ENCODE measurements around the gene XXYLT1. TPM values are rescaled to one million over a fixed set of nuclear protein-coding genes. Genes with fewer than 3 reads are reported as not detected.

Gene XXYLT1
- total and polyA plus RNA-seq, 9 of the 15 experiments (the other 6 are each of a cell fraction or from before 2014, with no cell fraction given): 1.9 to 18.9 (median 15.0) TPM

DNA sequence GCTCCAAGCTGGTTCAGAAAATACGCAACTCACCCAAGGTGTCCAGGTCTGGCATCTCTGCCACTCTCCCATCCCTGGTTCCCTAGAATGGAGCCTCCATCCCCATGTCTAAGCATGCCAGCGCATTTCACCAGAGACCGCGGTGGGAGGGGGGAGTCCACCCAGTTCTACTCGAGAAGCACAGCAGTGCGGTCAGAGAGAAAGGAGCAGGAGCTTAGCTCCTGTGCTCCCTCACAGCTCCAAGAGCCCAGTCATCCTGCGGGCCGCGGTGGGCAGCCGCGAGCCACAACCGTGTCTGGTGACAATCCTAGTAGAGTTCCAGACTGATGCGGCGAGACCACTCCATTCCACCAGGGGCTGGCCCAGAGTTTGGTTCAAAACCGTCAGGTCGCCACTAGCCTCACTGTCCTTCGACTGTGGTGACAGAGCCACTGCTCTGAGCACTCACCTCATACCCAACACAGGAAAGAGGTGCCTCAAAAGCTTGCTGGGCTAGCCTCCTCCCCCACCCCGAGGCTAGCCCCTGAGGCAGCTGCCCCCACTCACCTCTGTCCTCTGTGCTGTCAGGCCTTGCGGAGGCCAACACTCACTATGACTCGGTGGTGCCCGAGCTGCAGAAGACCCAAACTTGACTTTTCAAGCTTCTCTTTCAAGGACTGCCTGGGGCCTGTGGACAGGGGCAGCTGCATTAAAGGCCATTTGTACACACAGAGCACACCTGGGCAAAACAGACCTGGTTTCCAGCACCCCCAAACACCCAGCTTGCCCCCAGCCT, 185.4 kb downstream of the XXYLT1 start (continued):
- TF ChIP-seq, protein P1, sequence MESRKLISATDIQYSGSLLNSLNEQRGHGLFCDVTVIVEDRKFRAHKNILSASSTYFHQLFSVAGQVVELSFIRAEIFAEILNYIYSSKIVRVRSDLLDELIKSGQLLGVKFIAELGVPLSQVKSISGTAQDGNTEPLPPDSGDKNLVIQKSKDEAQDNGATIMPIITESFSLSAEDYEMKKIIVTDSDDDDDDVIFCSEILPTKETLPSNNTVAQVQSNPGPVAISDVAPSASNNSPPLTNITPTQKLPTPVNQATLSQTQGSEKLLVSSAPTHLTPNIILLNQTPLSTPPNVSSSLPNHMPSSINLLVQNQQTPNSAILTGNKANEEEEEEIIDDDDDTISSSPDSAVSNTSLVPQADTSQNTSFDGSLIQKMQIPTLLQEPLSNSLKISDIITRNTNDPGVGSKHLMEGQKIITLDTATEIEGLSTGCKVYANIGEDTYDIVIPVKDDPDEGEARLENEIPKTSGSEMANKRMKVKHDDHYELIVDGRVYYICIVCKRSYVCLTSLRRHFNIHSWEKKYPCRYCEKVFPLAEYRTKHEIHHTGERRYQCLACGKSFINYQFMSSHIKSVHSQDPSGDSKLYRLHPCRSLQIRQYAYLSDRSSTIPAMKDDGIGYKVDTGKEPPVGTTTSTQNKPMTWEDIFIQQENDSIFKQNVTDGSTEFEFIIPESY (CRISPR knock-in tag; IDR thresholded peaks at IDR 0.05): peak; percentile 58; the same call in 1 of the 2 replicates
- TF ChIP-seq ZNF23 (CRISPR knock-in tag; IDR thresholded peaks at IDR 0.05): no peak
- TF ChIP-seq ZNF584 (CRISPR knock-in tag; IDR thresholded peaks at IDR 0.05; ENCODE audit: low read depth): no peak

DNA sequence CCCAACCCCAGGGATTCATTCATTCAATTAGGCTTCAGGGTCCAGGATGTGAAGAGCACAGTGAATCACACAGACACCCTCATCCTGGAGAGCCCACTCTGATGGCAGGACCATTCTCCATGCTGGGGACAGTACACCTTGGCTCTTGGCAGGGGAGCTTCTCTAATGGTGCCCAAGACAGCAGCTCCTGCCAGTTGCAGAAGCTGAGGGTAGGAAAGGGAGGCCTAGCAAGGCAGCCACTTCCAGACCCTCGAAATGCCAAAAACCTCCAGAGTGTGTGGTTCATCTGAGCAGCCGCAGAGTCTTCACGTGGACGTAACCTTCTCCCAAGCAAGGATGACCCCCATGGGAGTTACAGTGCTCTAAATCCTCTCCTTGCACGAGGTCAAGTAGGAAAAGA, 186.2 kb downstream of the XXYLT1 start:
- Histone ChIP-seq H3K9ac (ENCODE audit: insufficient read depth in 1 of 2, low read depth in 2 of 2, low read length in 2 of 2) (no peak overlapping the region), H4K20me1 (replicated peaks; ENCODE audit: control insufficient read depth, insufficient read depth, low read length) (no peaks in the 10 kb centered on the region), H2AFZ (ENCODE audit: low read depth, low read length) (no peak overlapping the region), H3K4me3 (no peak overlapping the region), H3K4me2 (ENCODE audit: insufficient read depth, low read length) (no peak overlapping the region), H3K79me2 (ENCODE audit: control insufficient read depth, insufficient read depth, low read length) (no peaks in the 10 kb centered on the region), H3K27ac (ENCODE audit: extremely low read depth, low read depth, low read length) (no peak overlapping the region), H3K9me1 (ENCODE audit: control insufficient read depth, insufficient read depth, low read length) (no peaks in the 10 kb centered on the region), H3K36me3 (ENCODE audit: control insufficient read depth, insufficient read depth, low read length) (no peaks in the 10 kb centered on the region), H3K9me3 (replicated peaks; ENCODE audit: control insufficient read depth, insufficient read depth, low read depth, low read length) (no peaks in the 10 kb centered on the region), H3K4me1 (replicated peaks in 1 of 2; ENCODE audit: control insufficient read depth in 2 of 2, insufficient read depth in 2 of 2, low read length in 2 of 2) (peaks cover 0 to 41% of the 10 kb centered on the region in 2 experiments; a peak in 4 of 5 replicates), H3K27me3 (ENCODE audit: control insufficient read depth in 2 of 2, insufficient read depth in 2 of 2, low read length in 2 of 2) (no peaks in the 10 kb centered on the region)
- intact Hi-C loops (cut with micrococcal nuclease) (no loop called here), in situ Hi-C loops (cut with MboI) (no loop called here)
- 57% methylated on average over 5 of the region's 5 CpGs for WGBS (ENCODE audit: insufficient coverage, low coverage, missing lambda C conversion rate)
- ATAC-seq: no peak
- TF ChIP-seq, protein P2, sequence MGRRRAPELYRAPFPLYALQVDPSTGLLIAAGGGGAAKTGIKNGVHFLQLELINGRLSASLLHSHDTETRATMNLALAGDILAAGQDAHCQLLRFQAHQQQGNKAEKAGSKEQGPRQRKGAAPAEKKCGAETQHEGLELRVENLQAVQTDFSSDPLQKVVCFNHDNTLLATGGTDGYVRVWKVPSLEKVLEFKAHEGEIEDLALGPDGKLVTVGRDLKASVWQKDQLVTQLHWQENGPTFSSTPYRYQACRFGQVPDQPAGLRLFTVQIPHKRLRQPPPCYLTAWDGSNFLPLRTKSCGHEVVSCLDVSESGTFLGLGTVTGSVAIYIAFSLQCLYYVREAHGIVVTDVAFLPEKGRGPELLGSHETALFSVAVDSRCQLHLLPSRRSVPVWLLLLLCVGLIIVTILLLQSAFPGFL (CRISPR knock-in tag; IDR thresholded peaks at IDR 0.05): no peak
- TF ChIP-seq ILF3 (IDR thresholded peaks at IDR 0.05; ENCODE audit: borderline replicate concordance) (no peak), SUPT5H (IDR thresholded peaks at IDR 0.05) (no peak), ARNT (IDR thresholded peaks at IDR 0.05) (no peak), POLR2AphosphoS5 (IDR thresholded peaks at IDR 0.05; ENCODE audit: control insufficient read depth, insufficient read depth, low read depth, low read length) (no peak), ILK (tag; IDR thresholded peaks at IDR 0.05; ENCODE audit: borderline replicate concordance, low read depth) (no peak), ZNF184 (CRISPR knock-in tag; IDR thresholded peaks at IDR 0.05) (no peak), CTBP1 (IDR thresholded peaks at IDR 0.05; ENCODE audit: borderline replicate concordance) (no peak), ETV6 (IDR thresholded peaks at IDR 0.05; ENCODE audit: borderline replicate concordance in 1 of 2, low read depth in 2 of 2, low read length in 1 of 2) (no peak), ETV6 (CRISPR knock-in tag; IDR thresholded peaks at IDR 0.05; ENCODE audit: borderline replicate concordance) (no peak)
- FAIRE-seq: no peak
- ChIA-PET POLR2A (no interaction called here), CTCF (ENCODE audit: low intra/inter-chr PET ratio) (no interaction called here)
- no TSS peak for BruUV-seq (replicated peaks)
- DNase-seq (ENCODE audit: extremely low read depth in 1 of 4, low spot score in 3 of 4): no peak

Data from K562 (cell line).